Activated B cell treated with CpG ODN at 0.5 μM for 24 hours (primary cell): ENCODE results near the gene PDE4DIP. TPM values are rescaled to one million over a fixed set of nuclear protein-coding genes. Genes with fewer than 3 reads are reported as not detected.
"Not testable (repeated sequence)": the region's sequence is repeated elsewhere in the genome, so short reads cannot be mapped to it uniquely, and the experiment has no call there.

Source experiments
- ATAC-seq: fragments of 200-7000 bp; cut with Tn5 transposase; one replicate; pipeline ENCODE4 v1.10.0; 2021; ENCODE audit warnings: low read depth, mild to moderate bottlenecking, moderate library complexity
- CTCF ChIA-PET: fragments of 350-600 bp; sonication (Branson Sonifier 250); formaldehyde crosslinking; loops from one replicate; lab custom pipeline; 2021; ENCODE audit warnings: antibody characterized with exemption; lab: Charles Lee
- POLR2A ChIA-PET: fragments of 350-600 bp; sonication (Branson Sonifier 250); formaldehyde crosslinking; loops from one replicate; lab custom pipeline; 2021; ENCODE audit warnings: antibody characterized with exemption; lab: Charles Lee
- DNase-seq: peaks from one replicate; pipeline ENCODE4 v3.0.0; 2022
- H3K27ac Mint-ChIP-seq: one replicate; pipeline ENCODE4 v1.8.0; 2020; ENCODE audit warnings: mixed read lengths
- H3K27me3 Mint-ChIP-seq: one replicate; pipeline ENCODE4 v1.8.0; 2021; ENCODE audit warnings: mixed read lengths
- H3K36me3 Mint-ChIP-seq: one replicate; pipeline ENCODE4 v1.8.0; 2021; ENCODE audit warnings: low read depth, mixed read lengths
- H3K4me1 Mint-ChIP-seq: one replicate; pipeline ENCODE4 v1.8.0; 2021; ENCODE audit warnings: mixed read lengths
- H3K4me3 Mint-ChIP-seq: one replicate; pipeline ENCODE4 v1.8.0; 2020; ENCODE audit warnings: mild to moderate bottlenecking, mixed read lengths
- H3K9me3 Mint-ChIP-seq: one replicate; pipeline ENCODE4 v1.8.0; 2020; ENCODE audit warnings: mixed read lengths
- intact Hi-C: fragments of 100-400 bp; cut with micrococcal nuclease; formaldehyde crosslinking; loops from one replicate; pipeline ENCODE4 v1.15.1; 2024
- total RNA-seq: library from RNA; stranded (reverse); gene quantifications from 2 replicates; pipeline ENCODE4 v1.2.3, GENCODE V29; 2022

PDE4DIP gene
- total RNA-seq, 1 donor from 2014 or later = 33.2 TPM

DNA sequence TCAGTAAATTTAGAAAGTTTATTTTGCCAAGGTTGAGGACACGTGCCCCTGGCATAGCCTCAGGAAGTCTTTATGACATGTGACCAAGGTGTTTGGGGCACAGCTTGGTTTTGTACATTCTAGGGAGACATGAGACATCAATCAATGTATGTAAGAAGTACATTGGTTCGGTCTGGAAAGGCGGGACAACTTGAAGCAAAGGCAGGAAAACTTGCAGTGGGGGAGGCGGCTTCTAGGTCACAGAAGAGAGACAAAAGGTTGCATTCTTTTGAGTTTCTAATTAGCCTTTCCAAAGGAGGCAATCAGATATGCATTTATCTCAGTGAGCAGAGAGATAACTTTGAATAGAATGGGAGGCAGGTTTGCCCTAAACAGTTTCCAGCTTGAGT, 57.7 kb downstream of the PDE4DIP start:
- H3K36me3 Mint-ChIP-seq, ATAC-seq, H3K4me3 Mint-ChIP-seq, H3K9me3 Mint-ChIP-seq, H3K27ac Mint-ChIP-seq, CTCF ChIA-PET, H3K4me1 Mint-ChIP-seq, POLR2A ChIA-PET, intact Hi-C loops, H3K27me3 Mint-ChIP-seq, DNase-seq: not testable (repeated sequence)

DNA sequence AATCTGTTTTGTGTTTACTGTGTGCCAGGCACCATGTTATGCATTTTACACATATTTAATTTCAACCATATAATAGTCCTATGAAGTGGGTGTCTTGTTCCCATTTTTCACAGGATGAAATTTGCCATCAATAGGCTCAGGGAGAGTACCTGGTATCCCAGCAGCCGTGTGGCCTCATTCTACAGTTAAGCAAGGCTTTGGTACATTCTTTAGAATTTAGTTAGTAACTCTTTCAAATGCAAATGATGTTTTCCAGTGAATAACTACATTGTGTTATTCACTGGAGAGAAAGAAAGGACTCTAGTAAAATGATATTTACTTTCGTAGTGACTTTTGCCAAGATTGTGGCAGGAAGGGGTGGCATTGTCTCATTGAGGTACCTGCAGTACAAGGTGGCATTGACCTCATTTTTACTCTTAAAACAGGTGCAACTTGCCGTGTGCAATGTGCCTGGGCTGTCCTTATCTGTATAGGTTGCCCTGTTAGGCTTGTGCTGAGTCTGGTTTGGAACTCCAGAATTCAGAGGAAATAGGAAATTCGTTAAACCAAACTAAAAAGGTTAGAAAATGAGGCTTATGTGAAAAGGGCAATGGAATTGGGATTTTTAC, 65.1 kb downstream of the PDE4DIP start:
- H3K36me3 Mint-ChIP-seq, H3K27ac Mint-ChIP-seq, CTCF ChIA-PET, ATAC-seq, DNase-seq, intact Hi-C loops, POLR2A ChIA-PET, H3K27me3 Mint-ChIP-seq, H3K4me3 Mint-ChIP-seq, H3K9me3 Mint-ChIP-seq, H3K4me1 Mint-ChIP-seq: not testable (repeated sequence)

DNA sequence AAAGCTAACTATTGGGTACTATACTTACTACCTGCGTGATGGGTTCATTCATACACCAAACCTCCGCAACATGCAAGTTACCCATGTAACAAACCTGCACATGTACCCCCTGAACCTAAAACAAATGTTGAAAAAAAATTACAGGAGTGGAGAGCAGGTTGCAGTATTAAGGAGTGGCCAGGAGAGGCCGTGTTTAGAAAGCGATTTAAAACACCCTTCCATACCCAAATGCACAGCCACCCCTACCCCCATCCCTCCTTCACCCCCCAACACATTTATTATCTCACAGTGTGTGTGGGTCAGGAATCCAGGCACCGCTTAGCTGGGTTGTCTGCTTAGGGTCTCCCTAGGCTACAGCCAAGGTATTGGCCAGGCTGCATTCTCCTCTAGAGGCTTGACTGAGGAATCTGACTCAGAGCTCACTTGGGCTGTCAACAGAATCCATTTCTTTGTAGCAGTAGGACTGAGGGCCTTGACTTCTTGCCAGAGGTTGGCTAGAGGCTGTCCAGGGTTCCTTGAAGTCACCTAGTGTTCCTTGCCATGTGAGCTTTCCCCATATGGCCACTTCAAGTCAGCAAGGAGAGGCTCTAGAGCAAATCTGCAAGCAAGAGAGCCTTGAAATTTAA, 67.2 kb downstream of the PDE4DIP start:
- H3K36me3 Mint-ChIP-seq, H3K27me3 Mint-ChIP-seq, POLR2A ChIA-PET, CTCF ChIA-PET, H3K9me3 Mint-ChIP-seq, H3K27ac Mint-ChIP-seq, H3K4me1 Mint-ChIP-seq, H3K4me3 Mint-ChIP-seq, DNase-seq, intact Hi-C loops: not testable (repeated sequence)
- peak; percentile 64 for ATAC-seq

DNA sequence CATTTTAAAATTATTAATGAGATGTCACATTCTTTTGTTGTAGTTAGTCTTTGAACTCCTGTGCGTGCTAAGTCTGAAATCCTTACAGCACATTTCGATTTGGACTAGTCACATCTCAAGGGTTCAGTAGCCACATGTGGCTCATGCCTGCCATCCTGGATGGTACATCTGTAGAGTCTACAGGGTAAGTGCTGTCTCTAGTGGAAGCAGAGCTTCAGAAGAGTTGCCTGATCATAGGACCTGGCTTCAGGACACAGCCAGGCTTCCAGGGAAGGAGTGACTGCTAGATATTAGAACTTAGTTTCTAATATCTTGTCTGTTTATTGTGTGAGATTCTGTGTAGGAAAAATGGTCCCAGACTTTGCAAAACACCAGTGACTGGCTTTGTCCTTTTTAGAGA, 72.0 kb downstream of the PDE4DIP start:
- DNase-seq, H3K9me3 Mint-ChIP-seq, POLR2A ChIA-PET, H3K4me3 Mint-ChIP-seq, H3K27ac Mint-ChIP-seq, CTCF ChIA-PET, H3K36me3 Mint-ChIP-seq, H3K27me3 Mint-ChIP-seq, intact Hi-C loops, ATAC-seq: not testable (repeated sequence)
- H3K4me1 Mint-ChIP-seq = peaks cover 15% of the 10 kb centered on the region

DNA sequence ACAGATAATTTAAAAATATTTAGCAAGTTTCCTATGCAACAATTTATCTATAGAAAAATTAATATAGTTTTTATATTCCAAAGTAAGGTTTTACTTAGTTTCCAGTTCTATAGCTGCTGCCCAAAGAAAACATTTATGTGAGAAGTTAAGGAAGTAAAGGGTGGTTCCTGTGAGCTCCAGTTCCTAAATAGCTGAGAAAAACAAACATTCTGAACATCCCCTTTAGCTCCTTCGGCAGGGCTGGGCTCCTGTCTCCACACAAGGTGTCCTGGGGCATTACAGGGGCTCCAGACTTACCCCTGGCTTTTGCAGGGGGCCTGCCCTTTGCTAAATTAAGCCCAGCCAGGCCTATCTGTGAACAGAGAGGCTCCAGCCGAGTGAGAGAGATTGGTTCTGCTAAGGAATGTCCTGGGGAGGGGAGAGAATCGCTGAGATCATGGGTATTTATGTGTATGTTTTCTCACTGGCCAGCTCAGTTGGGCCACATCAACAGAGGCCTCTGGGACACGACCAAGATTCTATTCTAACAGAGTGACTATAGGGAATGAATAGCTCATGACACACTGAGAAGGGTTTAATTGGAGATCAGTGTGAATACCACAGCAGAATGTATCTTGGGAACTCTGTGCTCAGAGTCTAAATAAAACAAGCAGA, 72.6 kb downstream of the PDE4DIP start:
- CTCF ChIA-PET, H3K36me3 Mint-ChIP-seq: not testable (repeated sequence)

DNA sequence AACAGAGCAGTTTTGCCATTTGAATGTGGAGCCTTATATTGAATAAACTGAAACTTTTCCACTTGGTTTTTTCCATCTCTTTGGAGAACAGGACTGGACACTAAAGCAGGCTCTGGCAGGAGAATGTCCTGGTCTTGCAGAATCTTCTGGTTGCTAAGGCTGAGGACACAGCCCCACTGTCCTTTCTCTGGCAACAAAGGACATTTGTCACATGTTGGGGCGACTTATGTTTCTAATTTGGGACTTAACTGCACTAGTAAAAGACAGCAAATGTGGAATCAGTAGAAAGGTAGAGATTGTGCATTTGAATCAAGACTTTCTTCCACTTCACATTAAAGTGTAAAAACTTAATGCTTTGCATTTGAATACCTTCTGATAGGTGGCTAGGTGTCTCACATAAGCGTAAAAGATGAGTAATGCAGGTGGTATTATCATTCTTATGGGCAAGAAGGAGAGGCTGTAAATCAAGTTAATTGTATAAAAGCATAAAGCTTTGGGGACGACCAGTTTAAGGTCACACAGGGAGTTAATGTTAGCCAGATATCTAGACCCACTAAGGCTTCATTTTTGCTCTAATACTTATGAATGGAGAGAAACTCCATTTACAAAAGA, 74.7 kb downstream of the PDE4DIP start:
- CTCF ChIA-PET, H3K4me3 Mint-ChIP-seq, DNase-seq, ATAC-seq, H3K27me3 Mint-ChIP-seq, H3K36me3 Mint-ChIP-seq, H3K9me3 Mint-ChIP-seq, H3K27ac Mint-ChIP-seq, intact Hi-C loops, POLR2A ChIA-PET: not testable (repeated sequence)
- peaks cover 15% of the 10 kb centered on the region for H3K4me1 Mint-ChIP-seq

More for the DNA sequence above, 72.6 kb downstream of the PDE4DIP start:
- H3K27ac Mint-ChIP-seq = peak overlapping the region; percentile 84
- DNase-seq, H3K9me3 Mint-ChIP-seq, intact Hi-C loops, H3K4me3 Mint-ChIP-seq, POLR2A ChIA-PET, ATAC-seq, H3K27me3 Mint-ChIP-seq: not testable (repeated sequence)
- peaks cover 15% of the 10 kb centered on the region for H3K4me1 Mint-ChIP-seq

DNA sequence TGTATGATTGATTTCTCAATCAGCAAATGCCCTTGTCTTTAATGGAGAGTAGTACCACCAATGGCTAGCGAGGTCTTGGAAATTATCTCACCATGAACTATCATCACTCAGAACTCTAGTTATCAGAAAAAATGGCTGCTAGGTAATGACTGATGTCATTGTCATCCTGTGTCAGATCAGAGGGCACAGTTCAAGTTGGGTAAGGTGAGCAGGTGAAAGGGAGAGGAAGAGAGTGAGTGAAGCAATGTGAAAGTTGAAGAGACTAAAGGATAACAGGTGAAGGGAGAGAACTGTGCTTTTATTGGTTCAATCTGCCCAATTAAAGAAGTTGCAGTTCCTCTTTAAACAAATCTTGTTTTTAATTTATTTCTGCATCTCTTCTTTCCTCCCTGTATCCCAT, 76.8 kb downstream of the PDE4DIP start:
- peaks cover 12% of the 10 kb centered on the region for H3K4me1 Mint-ChIP-seq
- DNase-seq, ATAC-seq, H3K4me3 Mint-ChIP-seq, H3K27ac Mint-ChIP-seq, H3K9me3 Mint-ChIP-seq, H3K27me3 Mint-ChIP-seq, CTCF ChIA-PET, intact Hi-C loops, POLR2A ChIA-PET, H3K36me3 Mint-ChIP-seq: not testable (repeated sequence)

DNA sequence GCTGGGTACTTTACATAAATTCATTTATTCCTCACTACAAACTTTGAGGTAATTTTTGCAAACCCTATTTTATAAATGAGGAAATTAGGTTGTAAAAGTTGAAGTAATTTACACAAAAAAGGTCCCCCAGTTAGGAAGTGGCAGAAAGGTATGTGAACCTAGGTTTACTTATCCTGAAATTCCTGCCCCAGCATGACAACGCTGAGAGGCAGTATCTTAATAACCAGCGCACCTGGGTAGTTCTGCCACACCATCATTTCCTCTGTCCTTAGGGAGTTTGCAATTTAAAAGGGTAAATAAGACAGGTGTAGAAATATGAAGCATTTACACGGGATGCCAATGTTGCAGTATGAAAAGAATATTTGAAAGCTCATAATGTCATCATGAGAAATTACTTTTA, 79.6 kb downstream of the PDE4DIP start:
- H3K27me3 Mint-ChIP-seq, CTCF ChIA-PET, H3K9me3 Mint-ChIP-seq, H3K27ac Mint-ChIP-seq, ATAC-seq, H3K36me3 Mint-ChIP-seq, DNase-seq, H3K4me1 Mint-ChIP-seq, H3K4me3 Mint-ChIP-seq, POLR2A ChIA-PET, intact Hi-C loops: not testable (repeated sequence)

DNA sequence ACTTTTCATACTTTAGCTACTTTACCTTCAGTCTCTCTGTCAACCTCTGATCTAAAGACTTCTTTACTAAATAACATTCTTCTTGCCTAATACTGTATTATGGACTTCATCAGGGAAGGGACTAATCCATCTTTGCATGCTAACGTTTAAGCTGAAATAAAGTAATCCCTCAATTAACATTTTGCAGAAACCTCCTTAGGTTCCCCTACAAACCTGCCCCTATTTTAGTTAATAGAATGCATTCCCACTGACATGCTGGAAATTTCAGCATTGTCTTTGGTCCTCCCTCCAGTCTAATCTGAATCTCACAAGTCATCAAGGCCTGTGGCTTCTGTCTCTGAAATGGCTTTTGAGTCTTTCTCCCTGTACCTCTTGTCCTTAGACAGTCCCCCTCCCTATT, 83.4 kb downstream of the PDE4DIP start:
- CTCF ChIA-PET, POLR2A ChIA-PET, ATAC-seq, H3K27ac Mint-ChIP-seq, H3K4me1 Mint-ChIP-seq, H3K36me3 Mint-ChIP-seq, H3K27me3 Mint-ChIP-seq, H3K4me3 Mint-ChIP-seq, H3K9me3 Mint-ChIP-seq, DNase-seq, intact Hi-C loops: not testable (repeated sequence)

DNA sequence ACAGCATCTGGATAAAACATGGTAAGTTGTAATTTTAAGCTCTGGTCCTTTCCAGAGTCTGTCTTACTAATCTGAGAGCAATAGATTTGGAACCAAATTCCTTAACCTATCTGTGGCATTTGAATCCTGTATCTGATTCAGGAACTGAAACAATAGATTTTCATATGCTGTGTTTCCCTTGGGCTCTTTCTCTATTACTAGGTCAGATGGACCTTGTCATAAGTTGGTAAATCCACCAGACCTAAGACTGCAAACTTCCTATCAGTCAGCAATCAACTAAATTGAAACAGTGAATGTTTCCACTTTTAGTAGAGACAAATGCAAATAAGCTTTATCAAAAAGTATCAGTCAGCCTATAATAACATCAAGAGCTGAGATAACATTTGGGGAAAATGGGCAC, 85.0 kb downstream of the PDE4DIP start:
- H3K27ac Mint-ChIP-seq = not testable (repeated sequence)
- peak; percentile 28 for ATAC-seq

DNA sequence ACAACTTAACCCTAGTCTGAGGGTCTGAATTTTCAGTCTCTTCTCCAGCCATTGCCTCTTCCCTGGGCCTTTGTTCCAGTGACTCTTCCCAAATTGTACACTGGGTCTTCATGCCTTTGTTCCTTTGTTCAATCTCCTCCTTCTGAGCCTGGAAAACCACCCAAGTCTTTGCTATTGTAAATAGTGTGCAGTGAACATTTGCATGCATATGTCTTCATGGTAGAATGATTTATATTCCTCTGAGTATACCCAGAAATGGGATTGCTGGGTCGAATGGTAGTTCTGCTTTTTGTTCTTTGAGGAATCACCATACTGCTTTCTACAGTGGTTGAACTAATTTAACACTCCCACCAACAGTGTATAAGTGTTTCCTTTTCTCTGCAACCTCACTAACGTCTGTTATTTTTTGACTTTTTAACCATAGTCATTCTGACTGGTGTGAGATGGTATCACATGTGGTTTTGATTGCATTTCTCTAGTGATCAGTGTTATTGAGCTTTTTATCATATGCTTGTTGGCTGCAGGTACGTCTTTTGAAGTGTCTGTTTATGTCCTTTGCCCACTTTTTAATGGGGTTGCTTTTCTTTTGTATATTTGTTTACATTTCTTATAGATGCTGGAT, 91.3 kb downstream of the PDE4DIP start:
- DNase-seq, H3K27ac Mint-ChIP-seq, H3K27me3 Mint-ChIP-seq, CTCF ChIA-PET, H3K4me1 Mint-ChIP-seq, POLR2A ChIA-PET, H3K9me3 Mint-ChIP-seq, H3K36me3 Mint-ChIP-seq, H3K4me3 Mint-ChIP-seq, intact Hi-C loops: not testable (repeated sequence)
- peak; percentile 10 for ATAC-seq

More for the DNA sequence above, 85.0 kb downstream of the PDE4DIP start:
- POLR2A ChIA-PET, H3K36me3 Mint-ChIP-seq, H3K9me3 Mint-ChIP-seq, DNase-seq, H3K4me3 Mint-ChIP-seq, intact Hi-C loops, H3K27me3 Mint-ChIP-seq, CTCF ChIA-PET, H3K4me1 Mint-ChIP-seq: not testable (repeated sequence)
